HepG2 (cell line): Measurements from ENCODE around the gene RNF14.

ENCODE experiments used
- EP300 ChIP-seq, 3 experiments: sonication (generic) in 1 of 3; formaldehyde crosslinking in 1 of 3; IDR thresholded peaks; 2 replicates each; pipeline versions ENCODE4 v1.5.1 to v1.6.1; 2011 to 2020; ENCODE audit warnings: low read depth in 2 of 3, low read length in 2 of 3, borderline replicate concordance in 1 of 3, improper control_type of control experiment in 1 of 3, mild to moderate bottlenecking in 1 of 3, missing genetic modification reagents in 1 of 3, moderate library complexity in 1 of 3
- EZH2 ChIP-seq: conservative IDR thresholded peaks from 2 replicates; pipeline ENCODE4 v1.6.1; 2012; ENCODE audit warnings: mild to moderate bottlenecking, low read depth, low read length, moderate library complexity
- MEIS2 ChIP-seq: sonication (generic); formaldehyde crosslinking; IDR thresholded peaks from 2 replicates; pipeline ENCODE4 v1.9.0; 2021; ENCODE audit warnings: mild to moderate bottlenecking, missing genetic modification reagents
- SIN3B ChIP-seq: fragments of 150-350 bp; IDR thresholded peaks from 2 replicates; pipeline ENCODE4 v1.6.1; 2014; ENCODE audit warnings: low read length
- SMAD1 ChIP-seq: sonication (generic); formaldehyde crosslinking; IDR thresholded peaks from 2 replicates; pipeline ENCODE4 v1.4.0; 2020; ENCODE audit warnings: missing genetic modification reagents, low read depth, mild to moderate bottlenecking, borderline replicate concordance
- TCF7L2 ChIP-seq: IDR thresholded peaks from 2 replicates; pipeline ENCODE4 v1.6.1; 2011; ENCODE audit warnings: mild to moderate bottlenecking, low read depth, low read length, moderate library complexity
- ZIK1 ChIP-seq: sonication (generic); formaldehyde crosslinking; IDR thresholded peaks from 2 replicates; pipeline ENCODE4 v1.5.0; 2020; ENCODE audit warnings: mild to moderate bottlenecking, low read depth, missing genetic modification reagents, borderline replicate concordance
- ZNF331 ChIP-seq: sonication (generic); formaldehyde crosslinking; IDR thresholded peaks from 2 replicates; pipeline ENCODE4 v1.4.0; 2020; ENCODE audit warnings: missing genetic modification reagents
- ZNF749 ChIP-seq: sonication (generic); formaldehyde crosslinking; IDR thresholded peaks from 2 replicates; pipeline ENCODE4 v1.8.0; 2022; ENCODE audit warnings: mild to moderate bottlenecking, missing genetic modification reagents, moderate library complexity, borderline replicate concordance
- TF ChIP-seq, protein P1 (sequence below): sonication (generic); formaldehyde crosslinking; IDR thresholded peaks from 2 replicates; pipeline ENCODE4 v1.5.0; 2020; ENCODE audit warnings: mild to moderate bottlenecking, missing genetic modification reagents, moderate library complexity

DNA sequence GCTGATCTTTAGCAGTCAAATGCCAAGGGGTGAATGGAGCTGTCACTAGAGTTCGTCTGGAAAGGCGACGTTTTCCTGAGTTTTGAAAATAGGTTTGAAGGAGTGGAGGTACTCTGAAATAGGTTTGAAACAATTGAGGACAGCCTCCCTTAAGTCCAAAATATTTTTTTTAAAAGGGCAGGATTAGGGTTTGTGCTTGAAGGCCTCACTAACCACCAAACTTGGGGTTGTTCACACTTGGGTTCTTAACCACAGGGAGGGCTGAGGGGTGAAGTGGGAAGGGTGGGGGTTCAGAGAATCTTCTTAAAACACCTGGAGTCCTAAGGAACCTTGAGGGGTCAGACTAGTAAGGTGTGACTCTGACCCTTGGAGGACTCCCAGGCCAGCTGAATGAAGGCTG, 7.4 kb upstream of the RNF14 start:
- no peak for TF ChIP-seq SIN3B
- no peak for TF ChIP-seq MEIS2 (CRISPR knock-in tag)
- TF ChIP-seq EP300 (IDR thresholded peaks at IDR 0.05; ENCODE audit: low read depth in 2 of 2, low read length in 2 of 2) = no peak
- TF ChIP-seq EP300 (CRISPR knock-in tag; IDR thresholded peaks at IDR 0.05; ENCODE audit: borderline replicate concordance) = no peak
- TF ChIP-seq ZNF331 (CRISPR knock-in tag) = no peak
- TF ChIP-seq SMAD1 = no peak
- TF ChIP-seq, protein P1, sequence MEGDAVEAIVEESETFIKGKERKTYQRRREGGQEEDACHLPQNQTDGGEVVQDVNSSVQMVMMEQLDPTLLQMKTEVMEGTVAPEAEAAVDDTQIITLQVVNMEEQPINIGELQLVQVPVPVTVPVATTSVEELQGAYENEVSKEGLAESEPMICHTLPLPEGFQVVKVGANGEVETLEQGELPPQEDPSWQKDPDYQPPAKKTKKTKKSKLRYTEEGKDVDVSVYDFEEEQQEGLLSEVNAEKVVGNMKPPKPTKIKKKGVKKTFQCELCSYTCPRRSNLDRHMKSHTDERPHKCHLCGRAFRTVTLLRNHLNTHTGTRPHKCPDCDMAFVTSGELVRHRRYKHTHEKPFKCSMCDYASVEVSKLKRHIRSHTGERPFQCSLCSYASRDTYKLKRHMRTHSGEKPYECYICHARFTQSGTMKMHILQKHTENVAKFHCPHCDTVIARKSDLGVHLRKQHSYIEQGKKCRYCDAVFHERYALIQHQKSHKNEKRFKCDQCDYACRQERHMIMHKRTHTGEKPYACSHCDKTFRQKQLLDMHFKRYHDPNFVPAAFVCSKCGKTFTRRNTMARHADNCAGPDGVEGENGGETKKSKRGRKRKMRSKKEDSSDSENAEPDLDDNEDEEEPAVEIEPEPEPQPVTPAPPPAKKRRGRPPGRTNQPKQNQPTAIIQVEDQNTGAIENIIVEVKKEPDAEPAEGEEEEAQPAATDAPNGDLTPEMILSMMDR (CRISPR knock-in tag) = no peak
- no peak for TF ChIP-seq ZIK1 (CRISPR knock-in tag)
- no peak for TF ChIP-seq ZNF749 (CRISPR knock-in tag)
- TF ChIP-seq TCF7L2 = no peak
- TF ChIP-seq EZH2 = no peak
